Stimulated activated memory B cell treated with anti-CD40 and anti-IgM and Interleukin-4, amounts not matched to agents 10 μg/mL and 1 μg/mL and 100 μg/mL, for 72 hours (primary cell): ENCODE measurements around the gene DAPK1.

ENCODE experiments used
- ATAC-seq: fragments of 150-1000 bp; cut with Tn5 transposase; 2 replicates; pipeline ENCODE4 v1.10.0; 2021
- H3K27ac Mint-ChIP-seq: one replicate; pipeline ENCODE4 v1.8.0; 2022; ENCODE audit warnings: mild to moderate bottlenecking, mixed read lengths
- H3K27me3 Mint-ChIP-seq: one replicate; pipeline ENCODE4 v1.8.0; 2022; ENCODE audit warnings: mixed read lengths
- H3K36me3 Mint-ChIP-seq: one replicate; pipeline ENCODE4 v1.8.0; 2022; ENCODE audit warnings: mixed read lengths
- H3K4me1 Mint-ChIP-seq: one replicate; pipeline ENCODE4 v1.8.0; 2022; ENCODE audit warnings: mixed read lengths
- H3K4me3 Mint-ChIP-seq: one replicate; pipeline ENCODE4 v1.8.0; 2022; ENCODE audit warnings: mild to moderate bottlenecking, moderate library complexity, mixed read lengths
- H3K9me3 Mint-ChIP-seq: one replicate; pipeline ENCODE4 v1.8.0; 2022; ENCODE audit warnings: mixed read lengths

Gene DAPK1

GRCh38 chr9:87664153-87665060, 166.7 kb downstream of the DAPK1 start:
- Mint-ChIP-seq H3K4me3 (no peak overlapping the region), H3K36me3 (no peaks in the 10 kb centered on the region), H3K27me3 (no peaks in the 10 kb centered on the region), H3K9me3 (peaks cover 15% of the 10 kb centered on the region), H3K4me1 (no peaks in the 10 kb centered on the region), H3K27ac (no peak overlapping the region)
- ATAC-seq = no peak

- Mint-ChIP-seq H3K36me3 (no peaks in the 10 kb centered on the region), H3K27ac (no peak overlapping the region), H3K4me3 (no peak overlapping the region), H3K27me3 (no peaks in the 10 kb centered on the region), H3K9me3 (peaks cover 12% of the 10 kb centered on the region), H3K4me1 (no peaks in the 10 kb centered on the region)
- no peak for ATAC-seq
These were observed 167.8 kb downstream of the DAPK1 start for GRCh38 chr9:87665505-87665904.

- Mint-ChIP-seq H3K4me3 (no peak overlapping the region), H3K27ac (no peak overlapping the region), H3K9me3 (peaks cover 9% of the 10 kb centered on the region), H3K36me3 (no peaks in the 10 kb centered on the region), H3K4me1 (no peaks in the 10 kb centered on the region), H3K27me3 (no peaks in the 10 kb centered on the region)
- ATAC-seq = no peak
These were observed 169.6 kb downstream of the DAPK1 start for GRCh38 chr9:87667164-87667738.

- Mint-ChIP-seq H3K27ac (no peak overlapping the region), H3K9me3 (peaks cover 6% of the 10 kb centered on the region)
These were observed 170.6 kb downstream of the DAPK1 start for GRCh38 chr9:87668222-87668621.

GRCh38 chr9:87668722-87669121, 171.1 kb downstream of the DAPK1 start:
- no peaks in the 10 kb centered on the region for H3K36me3 Mint-ChIP-seq
- H3K4me1 Mint-ChIP-seq = no peaks in the 10 kb centered on the region
- H3K27ac Mint-ChIP-seq = no peak overlapping the region
- ATAC-seq = no peak
- no peak overlapping the region for H3K4me3 Mint-ChIP-seq
- no peaks in the 10 kb centered on the region for H3K27me3 Mint-ChIP-seq
- peaks cover 5% of the 10 kb centered on the region for H3K9me3 Mint-ChIP-seq

More at GRCh38 chr9:87668222-87668621, 170.6 kb downstream of the DAPK1 start:
- ATAC-seq = no peak
- no peaks in the 10 kb centered on the region for H3K27me3 Mint-ChIP-seq
- H3K4me1 Mint-ChIP-seq = no peaks in the 10 kb centered on the region
- no peak overlapping the region for H3K4me3 Mint-ChIP-seq
- H3K36me3 Mint-ChIP-seq = no peaks in the 10 kb centered on the region

- no peak for ATAC-seq
- no peak overlapping the region for H3K4me3 Mint-ChIP-seq
- no peak overlapping the region for H3K27ac Mint-ChIP-seq
- no peaks in the 10 kb centered on the region for H3K36me3 Mint-ChIP-seq
- no peaks in the 10 kb centered on the region for H3K4me1 Mint-ChIP-seq
- no peaks in the 10 kb centered on the region for H3K9me3 Mint-ChIP-seq
- no peaks in the 10 kb centered on the region for H3K27me3 Mint-ChIP-seq
These were observed 173.1 kb downstream of the DAPK1 start for GRCh38 chr9:87670572-87671264.

- H3K27ac Mint-ChIP-seq = no peak overlapping the region
- no peaks in the 10 kb centered on the region for H3K4me1 Mint-ChIP-seq
- no peaks in the 10 kb centered on the region for H3K27me3 Mint-ChIP-seq
- no peak for ATAC-seq
- H3K9me3 Mint-ChIP-seq = no peaks in the 10 kb centered on the region
- H3K36me3 Mint-ChIP-seq = no peaks in the 10 kb centered on the region
- no peak overlapping the region for H3K4me3 Mint-ChIP-seq
These were observed 173.8 kb downstream of the DAPK1 start for GRCh38 chr9:87671478-87671877.

GRCh38 chr9:87671925-87672324, 174.3 kb downstream of the DAPK1 start:
- no peaks in the 10 kb centered on the region for H3K4me1 Mint-ChIP-seq
- H3K9me3 Mint-ChIP-seq = no peaks in the 10 kb centered on the region
- ATAC-seq = no peak
- H3K36me3 Mint-ChIP-seq = no peaks in the 10 kb centered on the region
- H3K27ac Mint-ChIP-seq = no peak overlapping the region
- no peak overlapping the region for H3K4me3 Mint-ChIP-seq
- no peaks in the 10 kb centered on the region for H3K27me3 Mint-ChIP-seq

GRCh38 chr9:87672586-87672985, 174.9 kb downstream of the DAPK1 start:
- H3K27me3 Mint-ChIP-seq = no peaks in the 10 kb centered on the region
- H3K4me1 Mint-ChIP-seq = no peaks in the 10 kb centered on the region
- no peak overlapping the region for H3K27ac Mint-ChIP-seq
- no peaks in the 10 kb centered on the region for H3K36me3 Mint-ChIP-seq
- H3K9me3 Mint-ChIP-seq = no peaks in the 10 kb centered on the region
- H3K4me3 Mint-ChIP-seq = no peak overlapping the region
- ATAC-seq = no peak

- Mint-ChIP-seq H3K9me3 (no peaks in the 10 kb centered on the region), H3K4me3 (no peak overlapping the region), H3K36me3 (no peaks in the 10 kb centered on the region), H3K27ac (no peak overlapping the region), H3K4me1 (no peaks in the 10 kb centered on the region), H3K27me3 (no peaks in the 10 kb centered on the region)
- ATAC-seq = no peak
These were observed 175.9 kb downstream of the DAPK1 start for GRCh38 chr9:87673446-87674120.

- H3K27ac Mint-ChIP-seq = no peak overlapping the region
- H3K27me3 Mint-ChIP-seq = no peaks in the 10 kb centered on the region
- no peaks in the 10 kb centered on the region for H3K4me1 Mint-ChIP-seq
These were observed 177.1 kb downstream of the DAPK1 start for GRCh38 chr9:87674565-87675299.

GRCh38 chr9:87675906-87676515, 178.3 kb downstream of the DAPK1 start:
- no peak for ATAC-seq
- H3K9me3 Mint-ChIP-seq = no peaks in the 10 kb centered on the region
- no peak overlapping the region for H3K4me3 Mint-ChIP-seq
- H3K27me3 Mint-ChIP-seq = no peaks in the 10 kb centered on the region
- no peaks in the 10 kb centered on the region for H3K4me1 Mint-ChIP-seq
- H3K36me3 Mint-ChIP-seq = no peaks in the 10 kb centered on the region
- no peak overlapping the region for H3K27ac Mint-ChIP-seq

More at GRCh38 chr9:87674565-87675299, 177.1 kb downstream of the DAPK1 start:
- no peaks in the 10 kb centered on the region for H3K36me3 Mint-ChIP-seq
- no peak overlapping the region for H3K4me3 Mint-ChIP-seq
- no peaks in the 10 kb centered on the region for H3K9me3 Mint-ChIP-seq
- no peak for ATAC-seq

GRCh38 chr9:87676976-87677775, 179.5 kb downstream of the DAPK1 start:
- Mint-ChIP-seq H3K4me3 (no peak overlapping the region), H3K4me1 (no peaks in the 10 kb centered on the region), H3K27me3 (no peaks in the 10 kb centered on the region), H3K36me3 (no peaks in the 10 kb centered on the region), H3K9me3 (no peaks in the 10 kb centered on the region), H3K27ac (no peak overlapping the region)
- no peak for ATAC-seq
